ENCODE data around the gene SBF2.

Gene SBF2

DNA sequence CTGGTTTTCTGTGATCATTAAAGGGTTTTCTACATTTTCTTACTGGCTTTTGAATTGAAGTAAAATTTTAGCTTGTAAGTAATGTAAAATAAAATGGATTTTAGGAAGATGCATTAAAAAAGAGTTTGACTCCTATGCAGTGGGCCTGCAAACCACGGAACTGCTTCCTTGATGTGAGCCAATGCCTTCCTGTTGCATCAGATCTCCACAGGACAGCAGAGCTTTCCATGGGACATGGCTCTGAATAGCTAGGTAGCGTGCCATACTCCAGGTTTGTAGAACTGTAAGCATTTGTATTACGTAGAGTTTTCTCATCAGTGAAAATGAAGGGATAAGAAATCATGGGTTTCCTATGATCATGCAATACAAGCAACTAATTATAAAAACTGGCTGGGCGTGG lies 496.7 kb downstream of the SBF2 start:
- Histone ChIP-seq H3K27ac (ENCODE audit: low read depth, low read length, poor library complexity, severe bottlenecking) (no peak overlapping the region), H3K79me2 (ENCODE audit: insufficient read depth, low read length) (no peaks in the 10 kb centered on the region), H3K4me2 (ENCODE audit: low read length) (no peak overlapping the region), H3K9ac (ENCODE audit: low read length) (no peak overlapping the region), H4K20me1 (ENCODE audit: insufficient read depth, low read length) (no peaks in the 10 kb centered on the region), H3K36me3 (ENCODE audit: insufficient read depth, low read length) (no peaks in the 10 kb centered on the region), H2AFZ (ENCODE audit: low read length) (no peak overlapping the region), H3F3A (ENCODE audit: insufficient read depth, low read length) (no peaks in the 10 kb centered on the region), H3K27me3 (ENCODE audit: insufficient read depth, low read length) (no peaks in the 10 kb centered on the region), H3K4me3 (ENCODE audit: low read depth, low read length, poor library complexity, severe bottlenecking) (no peak overlapping the region), H3K9me2 (ENCODE audit: low read depth, low read length) (no peaks in the 10 kb centered on the region), H3K4me1 (ENCODE audit: insufficient read depth, low read length, severe bottlenecking) (peaks cover 2% of the 10 kb centered on the region), H3K9me3 (ENCODE audit: low read length) (no peaks in the 10 kb centered on the region)
- TF ChIP-seq EZH2 (IDR thresholded peaks at IDR 0.05; ENCODE audit: borderline replicate concordance, low read length) = no peak
- TF ChIP-seq, protein P1, sequence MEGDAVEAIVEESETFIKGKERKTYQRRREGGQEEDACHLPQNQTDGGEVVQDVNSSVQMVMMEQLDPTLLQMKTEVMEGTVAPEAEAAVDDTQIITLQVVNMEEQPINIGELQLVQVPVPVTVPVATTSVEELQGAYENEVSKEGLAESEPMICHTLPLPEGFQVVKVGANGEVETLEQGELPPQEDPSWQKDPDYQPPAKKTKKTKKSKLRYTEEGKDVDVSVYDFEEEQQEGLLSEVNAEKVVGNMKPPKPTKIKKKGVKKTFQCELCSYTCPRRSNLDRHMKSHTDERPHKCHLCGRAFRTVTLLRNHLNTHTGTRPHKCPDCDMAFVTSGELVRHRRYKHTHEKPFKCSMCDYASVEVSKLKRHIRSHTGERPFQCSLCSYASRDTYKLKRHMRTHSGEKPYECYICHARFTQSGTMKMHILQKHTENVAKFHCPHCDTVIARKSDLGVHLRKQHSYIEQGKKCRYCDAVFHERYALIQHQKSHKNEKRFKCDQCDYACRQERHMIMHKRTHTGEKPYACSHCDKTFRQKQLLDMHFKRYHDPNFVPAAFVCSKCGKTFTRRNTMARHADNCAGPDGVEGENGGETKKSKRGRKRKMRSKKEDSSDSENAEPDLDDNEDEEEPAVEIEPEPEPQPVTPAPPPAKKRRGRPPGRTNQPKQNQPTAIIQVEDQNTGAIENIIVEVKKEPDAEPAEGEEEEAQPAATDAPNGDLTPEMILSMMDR (IDR thresholded peaks at IDR 0.05; ENCODE audit: low read length) = no peak

DNA sequence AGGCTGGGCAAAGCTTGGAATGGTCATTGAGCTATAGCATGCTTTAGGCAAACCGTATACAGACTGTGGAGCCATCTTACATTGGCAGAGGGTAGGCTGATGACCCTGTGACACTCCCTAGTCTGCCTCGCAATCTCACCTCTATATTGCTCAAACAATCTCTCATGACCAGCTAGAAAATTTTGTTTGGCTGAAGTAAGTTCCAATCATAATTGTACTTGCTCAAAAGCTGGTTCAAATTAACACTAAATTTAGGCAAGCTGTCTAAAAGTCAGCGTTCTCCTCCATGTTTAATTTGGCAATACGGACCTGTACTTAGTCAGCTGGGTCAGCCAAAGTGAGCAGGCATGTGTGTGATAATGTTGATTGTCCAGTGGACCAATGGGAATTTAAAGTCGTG lies 497.2 kb downstream of the SBF2 start:
- Histone ChIP-seq H3K4me3 (ENCODE audit: low read depth, low read length, poor library complexity, severe bottlenecking) (no peak overlapping the region), H3K27ac (ENCODE audit: low read depth, low read length, poor library complexity, severe bottlenecking) (no peak overlapping the region), H4K20me1 (ENCODE audit: insufficient read depth, low read length) (no peaks in the 10 kb centered on the region), H3K4me1 (ENCODE audit: insufficient read depth, low read length, severe bottlenecking) (no peaks in the 10 kb centered on the region), H2AFZ (ENCODE audit: low read length) (no peak overlapping the region), H3K36me3 (ENCODE audit: insufficient read depth, low read length) (no peaks in the 10 kb centered on the region), H3K79me2 (ENCODE audit: insufficient read depth, low read length) (no peaks in the 10 kb centered on the region), H3K9ac (ENCODE audit: low read length) (no peak overlapping the region), H3K27me3 (ENCODE audit: insufficient read depth, low read length) (no peaks in the 10 kb centered on the region), H3K9me2 (ENCODE audit: low read depth, low read length) (no peaks in the 10 kb centered on the region), H3K9me3 (ENCODE audit: low read length) (no peaks in the 10 kb centered on the region), H3F3A (ENCODE audit: insufficient read depth, low read length) (no peaks in the 10 kb centered on the region), H3K4me2 (ENCODE audit: low read length) (no peak overlapping the region)
- no peak for TF ChIP-seq EZH2 (IDR thresholded peaks at IDR 0.05; ENCODE audit: borderline replicate concordance, low read length)
- TF ChIP-seq, protein P1 (IDR thresholded peaks at IDR 0.05; ENCODE audit: low read length) = no peak

DNA sequence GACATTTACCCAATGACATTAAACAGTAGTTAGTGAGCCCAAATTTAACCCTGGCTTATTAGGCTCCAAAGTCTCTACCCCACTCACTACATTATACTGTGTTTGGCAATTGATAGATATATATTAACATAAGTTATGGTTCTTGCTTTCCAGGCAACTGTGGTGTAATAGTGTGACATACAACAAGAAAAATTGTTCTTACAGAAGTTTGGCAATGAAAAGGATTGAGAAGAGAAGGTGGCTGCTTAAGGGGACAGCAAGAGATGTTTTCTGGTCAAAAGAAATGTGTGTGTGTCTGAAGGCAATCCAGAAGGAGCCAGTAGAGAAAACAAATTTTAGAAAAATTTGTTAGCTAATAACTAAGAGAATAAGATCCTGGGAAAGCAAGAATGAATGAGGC lies 497.8 kb downstream of the SBF2 start:
- no peaks in the 10 kb centered on the region for H3K4me1 ChIP-seq (ENCODE audit: insufficient read depth, low read length, severe bottlenecking)
- H3K9me2 ChIP-seq (ENCODE audit: low read depth, low read length) = no peaks in the 10 kb centered on the region
- no peaks in the 10 kb centered on the region for H3K27me3 ChIP-seq (ENCODE audit: insufficient read depth, low read length)
- H3K9ac ChIP-seq (ENCODE audit: low read length) = no peak overlapping the region
- no peak overlapping the region for H3K4me2 ChIP-seq (ENCODE audit: low read length)
- H4K20me1 ChIP-seq (ENCODE audit: insufficient read depth, low read length) = no peaks in the 10 kb centered on the region
- no peak overlapping the region for H3K4me3 ChIP-seq (ENCODE audit: low read depth, low read length, poor library complexity, severe bottlenecking)
- no peaks in the 10 kb centered on the region for H3F3A ChIP-seq (ENCODE audit: insufficient read depth, low read length)
- no peaks in the 10 kb centered on the region for H3K79me2 ChIP-seq (ENCODE audit: insufficient read depth, low read length)
- H3K27ac ChIP-seq (ENCODE audit: low read depth, low read length, poor library complexity, severe bottlenecking) = no peak overlapping the region
- no peak overlapping the region for H2AFZ ChIP-seq (ENCODE audit: low read length)
- H3K36me3 ChIP-seq (ENCODE audit: insufficient read depth, low read length) = no peaks in the 10 kb centered on the region
- TF ChIP-seq EZH2 (IDR thresholded peaks at IDR 0.05; ENCODE audit: borderline replicate concordance, low read length) = no peak
- TF ChIP-seq, protein P1 (IDR thresholded peaks at IDR 0.05; ENCODE audit: low read length) = no peak
- no peaks in the 10 kb centered on the region for H3K9me3 ChIP-seq (ENCODE audit: low read length)

Measured in OCI-LY1 (cell line).